GM21619 (cell line): ENCODE data around the gene CDHR1.

Experiments
- ATAC-seq: cut with Tn5 transposase; IDR thresholded peaks from one replicate; pipeline ENCODE4 v1.9.1; 2021; ENCODE audit not compliant: unreplicated experiment

CDHR1 gene

GRCh38 chr10:84225427-84226173 lies 31.3 kb downstream of the CDHR1 start, which contains the start of gene LRIT2:
TSS of gene LRIT2 (minus strand) at chr10:84225544. CDS start at chr10:84225520, 24 bp downstream.
- no peak for ATAC-seq

GRCh38 chr10:84226616-84227015 lies 32.3 kb downstream of the CDHR1 start:
- ATAC-seq, result no peak

- no peak for ATAC-seq
Observed at GRCh38 chr10:84227810-84228209, 33.5 kb downstream of the CDHR1 start.

GRCh38 chr10:84230359-84230758 lies 36.0 kb downstream of the CDHR1 start:
- ATAC-seq, result no peak

- ATAC-seq, result no peak
Observed at GRCh38 chr10:84232376-84232775, 38.0 kb downstream of the CDHR1 start.

GRCh38 chr10:84233940-84234339 lies 39.6 kb downstream of the CDHR1 start:
- no peak for ATAC-seq

GRCh38 chr10:84234479-84234878 lies 40.1 kb downstream of the CDHR1 start:
- no peak for ATAC-seq

GRCh38 chr10:84235096-84235495 lies 40.8 kb downstream of the CDHR1 start:
- no peak for ATAC-seq

GRCh38 chr10:84236807-84237198 lies 42.5 kb downstream of the CDHR1 start:
- no peak for ATAC-seq

GRCh38 chr10:84237199-84238051 lies 43.1 kb downstream of the CDHR1 start:
- ATAC-seq, result no peak

- no peak for ATAC-seq
Observed at GRCh38 chr10:84238909-84239308, 44.6 kb downstream of the CDHR1 start.

GRCh38 chr10:84241185-84241790 lies 47.0 kb downstream of the CDHR1 start, which contains the start of gene LRIT1:
TSS of gene LRIT1 (minus strand) at chr10:84241546. CDS start at chr10:84241439, 107 bp downstream.
- ATAC-seq, result no peak

- no peak for ATAC-seq
Observed at GRCh38 chr10:84243759-84244158, 49.4 kb downstream of the CDHR1 start.

GRCh38 chr10:84244651-84245270 lies 50.4 kb downstream of the CDHR1 start, which contains the start of gene RGR:
TSS of gene RGR (plus strand) at chr10:84245053. CDS start at chr10:84245091, 38 bp downstream.
- ATAC-seq, result no peak

GRCh38 chr10:84247496-84247895 lies 53.2 kb downstream of the CDHR1 start:
- ATAC-seq, result no peak

GRCh38 chr10:84248794-84249193 lies 54.5 kb downstream of the CDHR1 start:
- no peak for ATAC-seq

- no peak for ATAC-seq
Observed at GRCh38 chr10:84254552-84255478, 60.5 kb downstream of the CDHR1 start.

GRCh38 chr10:84256510-84257342 lies 62.4 kb downstream of the CDHR1 start:
- no peak for ATAC-seq
